T follicular helper cell (primary cell): ENCODE results near the gene DOP1A.

ENCODE experiments used
- DNase-seq: peaks from one replicate; pipeline ENCODE4 v3.0.0-alpha.2; 2020; ENCODE audit warnings: low read depth

Gene DOP1A

DNA sequence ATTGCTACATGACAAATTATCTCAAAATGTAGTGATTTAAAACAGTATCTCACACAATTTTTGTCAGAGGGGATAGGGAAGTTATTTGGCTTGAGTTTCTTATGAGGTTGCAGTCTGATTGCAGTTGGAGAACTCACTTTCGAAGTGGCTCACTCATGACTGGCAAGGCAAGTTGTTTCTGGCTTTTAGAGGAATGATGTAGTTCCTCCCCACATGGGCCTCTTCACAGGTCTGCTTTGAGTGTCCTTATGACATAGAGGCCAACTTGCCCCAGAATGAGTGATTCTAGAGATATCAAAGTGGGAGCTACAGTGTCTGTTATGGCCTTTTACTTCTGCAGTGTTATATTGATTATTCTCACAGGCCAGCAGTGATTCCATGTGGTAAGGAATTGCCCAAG is 6.1 kb downstream of the DOP1A start:
- DNase-seq: no peak

- DNase-seq: no peak
Observed at GRCh38 chr6:83083476-83083875, 16.0 kb downstream of the DOP1A start.

DNA sequence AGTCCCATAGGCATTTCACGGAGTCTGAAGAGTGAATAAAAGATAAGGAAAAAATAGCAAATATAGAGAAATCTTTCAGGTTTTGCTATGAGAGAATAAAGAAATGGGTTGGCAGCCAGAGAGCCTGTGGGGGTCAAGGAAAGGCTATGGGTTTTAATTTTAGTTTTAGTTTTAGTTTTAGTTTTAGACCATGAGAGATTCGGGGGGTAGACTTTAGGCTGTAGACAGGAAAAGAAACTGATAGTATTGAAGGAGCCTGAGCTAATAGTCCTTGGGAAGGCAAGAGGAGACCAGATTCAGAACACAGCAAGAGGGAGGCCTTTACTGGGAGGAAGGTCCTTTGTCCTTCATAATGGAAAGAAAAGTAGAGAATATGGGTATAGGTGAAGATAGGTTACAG is 19.3 kb downstream of the DOP1A start:
- DNase-seq: no peak

- DNase-seq: no peak
Observed at GRCh38 chr6:83092756-83093399, 25.4 kb downstream of the DOP1A start.

- DNase-seq: no peak
Observed at GRCh38 chr6:83096791-83097190, 29.3 kb downstream of the DOP1A start.

GRCh38 chr6:83097204-83097603 is 29.7 kb downstream of the DOP1A start:
- no peak for DNase-seq

DNA sequence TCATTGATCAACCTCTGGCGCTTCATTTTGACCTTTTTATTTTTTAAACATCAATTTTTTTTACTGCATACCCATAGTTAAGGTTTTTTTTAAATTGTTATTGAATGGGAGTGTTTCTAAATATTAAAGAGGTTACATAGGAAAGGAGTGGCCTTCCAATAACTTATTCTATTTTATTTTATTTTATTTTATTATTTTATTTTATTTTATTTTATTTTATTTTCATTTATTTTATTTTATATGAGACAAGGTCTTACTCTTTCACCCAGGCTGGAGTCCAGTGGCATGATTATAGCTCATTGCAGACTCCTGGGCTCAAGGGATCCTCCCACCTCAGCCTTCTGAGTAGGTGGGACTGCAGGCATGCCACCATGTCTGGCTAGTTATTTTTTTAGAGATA is 30.2 kb downstream of the DOP1A start:
- no peak for DNase-seq

DNA sequence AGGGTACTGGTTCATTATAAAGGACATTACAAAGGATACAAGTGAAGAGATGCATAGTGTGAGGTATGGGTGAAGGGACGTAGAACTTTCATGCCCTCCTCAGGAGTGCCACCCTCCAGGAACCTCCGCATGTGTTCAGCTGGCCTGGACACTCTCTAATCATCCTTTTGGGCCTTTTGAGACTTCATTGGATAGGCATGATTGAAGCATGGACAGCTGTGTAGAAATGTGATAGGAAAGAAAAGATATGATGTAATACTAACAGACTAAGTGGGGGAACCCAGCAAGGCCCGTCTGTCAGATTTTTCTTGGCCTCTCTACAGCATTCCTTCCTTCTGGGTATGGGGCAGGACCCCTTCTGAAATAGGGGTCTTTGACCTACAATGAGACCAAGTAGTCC is 31.1 kb downstream of the DOP1A start:
- DNase-seq: no peak

- no peak for DNase-seq
Observed at GRCh38 chr6:83108378-83108777, 40.9 kb downstream of the DOP1A start.

DNA sequence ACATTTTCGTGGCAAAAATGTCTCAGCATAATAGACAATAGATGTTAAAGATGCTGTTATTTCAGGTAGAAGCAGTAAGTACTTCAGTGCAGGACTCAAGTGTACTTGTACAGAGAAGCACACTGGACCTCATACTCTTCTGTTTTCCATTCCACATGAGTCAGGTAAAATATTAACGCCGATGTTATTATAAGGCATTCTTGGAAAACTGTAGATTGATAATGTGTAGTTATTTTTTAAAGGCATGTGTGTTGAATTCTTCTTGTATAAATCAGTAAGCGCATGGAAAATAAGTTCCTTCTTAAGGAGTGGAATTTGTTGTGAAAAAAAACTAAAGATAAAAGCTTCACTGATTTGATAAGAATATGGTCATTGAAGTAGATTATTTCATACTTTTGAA is 45.8 kb downstream of the DOP1A start:
- DNase-seq: no peak

DNA sequence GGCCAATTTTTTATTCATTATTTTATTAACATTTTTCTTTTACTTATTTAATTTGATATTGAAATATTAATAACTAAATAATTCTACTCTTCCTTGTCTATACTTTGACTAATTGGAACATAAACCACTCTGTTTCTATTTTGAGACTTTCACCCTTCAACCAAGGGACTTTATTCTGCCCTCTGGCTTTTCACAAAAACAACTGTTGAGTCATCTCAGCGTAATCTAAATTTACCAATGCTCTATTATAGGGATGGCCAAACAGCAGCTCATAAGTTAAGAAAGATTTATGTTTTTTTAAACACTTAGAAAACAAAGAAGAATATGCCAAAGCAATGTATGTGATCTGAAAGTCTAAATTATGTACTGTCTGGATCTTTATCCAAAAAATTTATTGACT is 46.7 kb downstream of the DOP1A start:
- DNase-seq: no peak

GRCh38 chr6:83117802-83118201 is 50.3 kb downstream of the DOP1A start:
- no peak for DNase-seq

- no peak for DNase-seq
Observed at GRCh38 chr6:83119742-83120300, 52.4 kb downstream of the DOP1A start.

- DNase-seq: no peak
Observed at GRCh38 chr6:83124553-83124952, 57.1 kb downstream of the DOP1A start.

GRCh38 chr6:83125425-83125824 is 58.0 kb downstream of the DOP1A start:
- no peak for DNase-seq

DNA sequence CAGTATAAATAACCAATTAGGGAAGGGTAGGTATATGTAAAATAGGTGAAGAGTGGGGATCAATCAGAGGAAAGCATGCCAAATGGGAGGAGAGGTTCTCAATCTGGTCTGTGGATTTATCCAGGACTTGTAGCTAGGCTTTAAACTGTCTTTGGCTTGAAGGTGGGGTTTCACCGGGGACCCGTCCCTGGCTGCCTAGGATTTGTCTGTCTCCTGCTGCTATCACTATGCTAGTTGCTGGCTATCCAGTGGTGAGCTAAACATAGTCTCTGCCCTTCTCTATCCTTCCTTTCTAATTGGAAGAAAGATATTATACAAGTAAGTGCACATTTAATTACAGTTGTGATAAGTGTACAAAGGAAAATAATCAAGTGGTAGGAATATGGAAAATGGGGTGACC is 58.8 kb downstream of the DOP1A start:
- no peak for DNase-seq

- no peak for DNase-seq
Observed at GRCh38 chr6:83126807-83127206, 59.3 kb downstream of the DOP1A start.

DNA sequence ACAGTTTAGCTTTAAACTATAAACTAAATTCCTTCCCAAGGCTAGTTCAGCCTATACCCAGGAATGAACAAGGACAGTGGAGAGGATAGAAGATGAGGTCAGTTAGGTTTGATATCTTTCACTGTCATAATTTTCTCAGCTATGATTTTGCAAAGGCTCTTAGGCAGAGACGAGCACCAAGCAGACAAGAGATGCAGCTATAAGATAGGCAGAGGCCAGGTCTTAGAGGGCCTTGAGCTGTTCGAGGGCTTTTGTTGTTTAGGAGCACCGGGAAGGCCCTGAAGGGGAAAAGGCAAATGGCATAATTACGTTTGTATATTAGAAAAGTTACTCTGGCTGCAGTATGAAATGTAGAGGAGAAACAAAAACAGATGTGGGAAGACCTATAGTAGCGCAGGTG is 59.8 kb downstream of the DOP1A start:
- no peak for DNase-seq

DNA sequence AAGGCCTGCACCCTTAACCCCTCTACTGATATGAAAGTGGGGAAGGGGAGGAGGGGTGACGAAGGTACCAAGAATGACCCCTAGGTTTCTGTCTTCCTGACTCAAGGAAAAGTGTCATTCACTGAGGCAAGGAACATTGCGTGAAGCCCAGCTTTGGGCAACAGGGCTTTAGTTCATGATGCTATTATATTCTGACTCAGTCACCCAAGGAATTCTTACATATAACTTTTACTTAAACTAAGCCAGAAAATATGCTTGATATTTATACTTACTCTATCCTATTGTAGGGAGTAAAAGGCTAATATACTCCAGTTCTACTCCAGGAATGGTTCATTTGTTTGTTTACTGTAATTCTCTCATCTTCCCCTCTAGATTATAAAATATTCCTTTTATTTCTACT is 60.5 kb downstream of the DOP1A start:
- no peak for DNase-seq

DNA sequence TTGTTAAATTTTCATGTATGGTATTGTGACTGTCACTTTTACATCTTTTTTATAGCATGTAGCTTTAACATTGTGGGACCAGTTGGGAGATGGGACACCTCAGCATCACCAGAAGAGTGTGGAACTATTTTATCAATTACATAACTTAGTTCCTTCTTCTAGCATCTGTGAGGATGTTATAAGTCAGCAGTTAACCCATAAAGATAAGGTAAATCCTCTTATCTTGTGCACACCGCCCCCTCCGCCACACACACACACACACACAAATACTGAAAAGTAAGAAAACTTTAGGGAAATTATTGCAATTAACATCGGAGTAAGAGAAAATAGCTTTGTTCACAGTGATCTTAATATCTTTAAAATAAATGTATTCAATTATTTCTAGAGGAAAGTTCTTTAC is 64.7 kb downstream of the DOP1A start:
- no peak for DNase-seq

GRCh38 chr6:83138118-83138722 is 70.7 kb downstream of the DOP1A start:
- no peak for DNase-seq

- DNase-seq: no peak
Observed at GRCh38 chr6:83138758-83139157, 71.3 kb downstream of the DOP1A start.

GRCh38 chr6:83151114-83151513 is 83.6 kb downstream of the DOP1A start:
- DNase-seq: no peak

DNA sequence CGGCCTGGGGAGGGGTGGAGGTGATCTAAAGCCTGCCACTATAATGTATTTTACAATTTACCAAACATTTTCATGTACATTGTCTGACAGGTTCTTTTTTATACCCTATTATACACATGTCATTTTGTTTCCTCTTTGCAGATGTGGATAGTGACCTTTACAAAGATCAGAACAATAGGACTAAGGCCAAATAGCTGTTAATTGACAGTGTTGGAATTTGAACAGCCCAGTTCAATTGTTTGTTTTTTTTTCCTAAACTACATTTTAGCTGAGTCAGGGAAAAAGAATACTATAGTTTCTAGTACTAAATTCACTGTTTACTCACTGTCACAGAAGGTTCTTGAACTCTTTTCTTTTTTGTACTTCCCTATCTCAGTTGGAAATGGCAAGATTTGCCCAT is 85.4 kb downstream of the DOP1A start:
- DNase-seq: no peak
